DND-41 (cell line): ENCODE data around the gene FAM107B.

Experiments
- EZH2 ChIP-seq: IDR thresholded peaks from 3 replicates; pipeline ENCODE4 v1.6.1; 2012; ENCODE audit warnings: borderline replicate concordance, low read depth, mild to moderate bottlenecking, moderate library complexity, low read length, inconsistent platforms; ENCODE audit not compliant: severe bottlenecking
- TF ChIP-seq, protein P1 (sequence below): IDR thresholded peaks from 2 replicates; pipeline ENCODE4 v1.5.1; 2012; ENCODE audit warnings: borderline replicate concordance, low read length, moderate library complexity, mild to moderate bottlenecking; ENCODE audit not compliant: poor library complexity, severe bottlenecking; ENCODE audit errors: extremely low read depth

DNA sequence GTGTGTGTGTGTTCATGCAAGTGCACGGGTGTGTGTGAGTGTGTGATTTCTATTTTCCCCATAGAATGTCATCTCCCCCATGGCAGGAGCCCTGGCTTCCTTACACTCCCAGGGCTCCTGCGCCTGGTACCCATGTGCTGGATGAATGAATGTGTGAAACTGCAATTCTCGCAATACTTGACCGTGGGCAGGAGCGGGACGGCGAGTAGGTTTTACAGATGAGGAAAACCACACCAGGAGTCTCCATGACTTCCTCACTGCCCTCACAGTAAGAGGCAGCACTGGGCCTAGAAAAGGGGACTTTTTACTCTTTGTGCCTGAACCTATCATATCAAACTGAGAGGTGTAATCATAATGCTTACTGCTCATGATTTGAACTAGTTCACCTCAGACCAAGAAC lies 276.4 kb downstream of the FAM107B start:
- TF ChIP-seq, protein P1, sequence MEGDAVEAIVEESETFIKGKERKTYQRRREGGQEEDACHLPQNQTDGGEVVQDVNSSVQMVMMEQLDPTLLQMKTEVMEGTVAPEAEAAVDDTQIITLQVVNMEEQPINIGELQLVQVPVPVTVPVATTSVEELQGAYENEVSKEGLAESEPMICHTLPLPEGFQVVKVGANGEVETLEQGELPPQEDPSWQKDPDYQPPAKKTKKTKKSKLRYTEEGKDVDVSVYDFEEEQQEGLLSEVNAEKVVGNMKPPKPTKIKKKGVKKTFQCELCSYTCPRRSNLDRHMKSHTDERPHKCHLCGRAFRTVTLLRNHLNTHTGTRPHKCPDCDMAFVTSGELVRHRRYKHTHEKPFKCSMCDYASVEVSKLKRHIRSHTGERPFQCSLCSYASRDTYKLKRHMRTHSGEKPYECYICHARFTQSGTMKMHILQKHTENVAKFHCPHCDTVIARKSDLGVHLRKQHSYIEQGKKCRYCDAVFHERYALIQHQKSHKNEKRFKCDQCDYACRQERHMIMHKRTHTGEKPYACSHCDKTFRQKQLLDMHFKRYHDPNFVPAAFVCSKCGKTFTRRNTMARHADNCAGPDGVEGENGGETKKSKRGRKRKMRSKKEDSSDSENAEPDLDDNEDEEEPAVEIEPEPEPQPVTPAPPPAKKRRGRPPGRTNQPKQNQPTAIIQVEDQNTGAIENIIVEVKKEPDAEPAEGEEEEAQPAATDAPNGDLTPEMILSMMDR: no peak
- TF ChIP-seq EZH2: no peak
